Measurements from ENCODE around the gene WDR83. TPM values are rescaled to one million over a fixed set of nuclear protein-coding genes. Genes with fewer than 3 reads are reported as not detected.

Gene WDR83
- total RNA-seq, 1 experiment from 2014 or later = 19.4 TPM

DNA sequence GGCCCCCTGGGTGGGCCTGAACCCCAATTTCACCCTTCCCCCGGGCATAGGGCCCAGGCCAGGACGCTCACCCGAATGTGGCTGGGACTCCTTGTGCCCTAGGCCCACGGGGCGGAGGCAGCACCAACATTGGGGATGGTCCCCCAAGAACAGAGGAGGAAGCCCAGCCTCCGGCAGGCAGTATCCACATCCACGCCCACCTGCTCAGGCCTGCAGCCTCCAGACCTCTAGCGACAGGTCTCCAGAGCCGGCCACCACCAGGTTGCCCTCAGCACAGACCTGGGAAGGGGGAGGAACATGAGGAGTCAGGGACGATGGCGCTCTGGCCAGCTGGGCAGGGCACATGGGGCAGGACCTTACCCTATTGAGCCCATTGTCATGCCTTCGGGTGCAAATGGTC is 22.4 kb downstream of the WDR83 start:
- Histone ChIP-seq H3K27ac (ENCODE audit: low read depth, low read length, poor library complexity, severe bottlenecking) (no peak overlapping the region), H3K36me3 (ENCODE audit: insufficient read depth, low read length, poor library complexity, severe bottlenecking) (no peaks in the 10 kb centered on the region), H3K4me1 (ENCODE audit: insufficient read depth, low read length, poor library complexity, severe bottlenecking) (no peaks in the 10 kb centered on the region), H3K4me3 (ENCODE audit: low read depth, low read length, poor library complexity, severe bottlenecking) (no peak overlapping the region), H3K9me3 (ENCODE audit: low read depth, low read length, poor library complexity, severe bottlenecking) (no peaks in the 10 kb centered on the region), H3K27me3 (replicated peaks; ENCODE audit: insufficient read depth, low read depth, low read length, poor library complexity) (no peaks in the 10 kb centered on the region)
- CTCF ChIA-PET = no interaction called here
- no peak for DNase-seq (ENCODE audit: low spot score)
- TF ChIP-seq EZH2 (IDR thresholded peaks at IDR 0.05; ENCODE audit: borderline replicate concordance, low read depth, low read length, poor library complexity, severe bottlenecking) = no peak
- TF ChIP-seq, protein P1, sequence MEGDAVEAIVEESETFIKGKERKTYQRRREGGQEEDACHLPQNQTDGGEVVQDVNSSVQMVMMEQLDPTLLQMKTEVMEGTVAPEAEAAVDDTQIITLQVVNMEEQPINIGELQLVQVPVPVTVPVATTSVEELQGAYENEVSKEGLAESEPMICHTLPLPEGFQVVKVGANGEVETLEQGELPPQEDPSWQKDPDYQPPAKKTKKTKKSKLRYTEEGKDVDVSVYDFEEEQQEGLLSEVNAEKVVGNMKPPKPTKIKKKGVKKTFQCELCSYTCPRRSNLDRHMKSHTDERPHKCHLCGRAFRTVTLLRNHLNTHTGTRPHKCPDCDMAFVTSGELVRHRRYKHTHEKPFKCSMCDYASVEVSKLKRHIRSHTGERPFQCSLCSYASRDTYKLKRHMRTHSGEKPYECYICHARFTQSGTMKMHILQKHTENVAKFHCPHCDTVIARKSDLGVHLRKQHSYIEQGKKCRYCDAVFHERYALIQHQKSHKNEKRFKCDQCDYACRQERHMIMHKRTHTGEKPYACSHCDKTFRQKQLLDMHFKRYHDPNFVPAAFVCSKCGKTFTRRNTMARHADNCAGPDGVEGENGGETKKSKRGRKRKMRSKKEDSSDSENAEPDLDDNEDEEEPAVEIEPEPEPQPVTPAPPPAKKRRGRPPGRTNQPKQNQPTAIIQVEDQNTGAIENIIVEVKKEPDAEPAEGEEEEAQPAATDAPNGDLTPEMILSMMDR (conservative IDR thresholded peaks at IDR 0.05; ENCODE audit: low read depth, low read length) = no peak
- intact Hi-C loops (cut with micrococcal nuclease; ENCODE audit: unreplicated experiment) = no loop called here
- BruUV-seq (replicated peaks) = no TSS peak
- POLR2A ChIA-PET (ENCODE audit: low non-redundant PET) = no interaction called here

DNA sequence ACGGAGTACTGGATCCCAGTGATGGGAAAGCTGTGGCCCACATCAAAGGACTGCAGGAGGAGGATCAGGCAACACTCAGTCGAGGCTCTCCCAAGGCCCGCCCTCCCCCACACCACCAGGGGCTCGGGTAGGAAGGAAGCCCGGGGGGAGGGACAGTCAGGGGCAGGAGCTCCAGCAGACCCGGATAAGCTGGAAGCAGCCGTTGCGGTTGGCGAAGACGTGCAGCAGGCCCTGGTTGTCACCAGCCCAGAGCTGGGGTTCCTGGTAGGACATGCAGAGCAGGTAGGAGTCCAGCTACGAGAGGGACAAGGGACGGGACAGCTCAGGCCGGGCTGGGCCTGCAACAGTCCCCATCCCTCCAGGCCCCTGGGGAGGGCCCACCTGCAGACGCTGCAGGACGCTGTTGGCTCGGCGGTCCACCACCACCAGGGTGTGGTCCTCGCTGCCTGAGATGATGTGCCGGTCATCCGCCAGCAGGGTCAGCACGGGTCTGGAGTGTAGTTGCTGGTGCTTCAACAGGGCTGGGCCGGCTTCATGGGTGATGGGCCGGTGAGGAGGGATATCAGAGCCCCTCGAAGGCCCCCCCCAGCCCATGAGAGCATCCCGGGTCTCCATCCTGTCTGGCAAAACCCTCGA is 23.1 kb downstream of the WDR83 start:
- no peak overlapping the region for H3K4me3 ChIP-seq (ENCODE audit: low read depth, low read length, poor library complexity, severe bottlenecking)
- intact Hi-C loops (cut with micrococcal nuclease; ENCODE audit: unreplicated experiment) = no loop called here
- no peaks in the 10 kb centered on the region for H3K36me3 ChIP-seq (ENCODE audit: insufficient read depth, low read length, poor library complexity, severe bottlenecking)
- DNase-seq (ENCODE audit: low spot score) = no peak
- no peaks in the 10 kb centered on the region for H3K9me3 ChIP-seq (ENCODE audit: low read depth, low read length, poor library complexity, severe bottlenecking)
- no TSS peak for BruUV-seq (replicated peaks)
- H3K27me3 ChIP-seq (replicated peaks; ENCODE audit: insufficient read depth, low read depth, low read length, poor library complexity) = no peaks in the 10 kb centered on the region
- no peak for TF ChIP-seq EZH2 (IDR thresholded peaks at IDR 0.05; ENCODE audit: borderline replicate concordance, low read depth, low read length, poor library complexity, severe bottlenecking)
- TF ChIP-seq, protein P1 (conservative IDR thresholded peaks at IDR 0.05; ENCODE audit: low read depth, low read length) = no peak
- H3K27ac ChIP-seq (ENCODE audit: low read depth, low read length, poor library complexity, severe bottlenecking) = no peak overlapping the region
- ChIA-PET POLR2A (ENCODE audit: low non-redundant PET) (no interaction called here), CTCF (no interaction called here)
- H3K4me1 ChIP-seq (ENCODE audit: insufficient read depth, low read length, poor library complexity, severe bottlenecking) = no peaks in the 10 kb centered on the region

DNA sequence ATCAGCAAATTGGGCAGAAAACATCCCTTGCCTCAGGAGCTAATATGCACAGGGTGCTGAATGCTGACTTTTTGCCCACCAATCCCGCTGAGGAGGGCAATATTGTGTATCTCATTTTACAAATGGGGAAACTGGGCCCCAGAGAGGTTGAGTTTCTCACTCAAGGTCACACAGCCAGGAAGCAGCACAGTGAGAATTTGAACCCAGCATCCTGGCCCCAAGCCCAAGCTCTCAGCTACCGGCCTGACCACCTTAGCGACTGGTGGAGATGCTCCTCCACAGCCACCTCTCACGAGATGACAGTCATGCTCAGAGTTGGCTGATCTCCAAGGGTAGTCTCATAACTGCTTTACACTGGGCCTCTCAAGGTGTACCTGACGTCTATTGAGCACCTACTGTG is 26.4 kb downstream of the WDR83 start:
- Histone ChIP-seq H3K27ac (ENCODE audit: low read depth, low read length, poor library complexity, severe bottlenecking) (no peak overlapping the region), H3K36me3 (ENCODE audit: insufficient read depth, low read length, poor library complexity, severe bottlenecking) (no peaks in the 10 kb centered on the region), H3K9me3 (ENCODE audit: low read depth, low read length, poor library complexity, severe bottlenecking) (no peaks in the 10 kb centered on the region), H3K27me3 (replicated peaks; ENCODE audit: insufficient read depth, low read depth, low read length, poor library complexity) (no peaks in the 10 kb centered on the region), H3K4me3 (ENCODE audit: low read depth, low read length, poor library complexity, severe bottlenecking) (no peak overlapping the region), H3K4me1 (ENCODE audit: insufficient read depth, low read length, poor library complexity, severe bottlenecking) (peaks cover 11% of the 10 kb centered on the region)
- DNase-seq (ENCODE audit: low spot score) = no peak
- CTCF ChIA-PET = no interaction called here
- POLR2A ChIA-PET (ENCODE audit: low non-redundant PET) = no interaction called here
- TF ChIP-seq, protein P1 (conservative IDR thresholded peaks at IDR 0.05; ENCODE audit: low read depth, low read length) = no peak
- no peak for TF ChIP-seq EZH2 (IDR thresholded peaks at IDR 0.05; ENCODE audit: borderline replicate concordance, low read depth, low read length, poor library complexity, severe bottlenecking)
- intact Hi-C loops (cut with micrococcal nuclease; ENCODE audit: unreplicated experiment) = no loop called here
- BruUV-seq (replicated peaks) = no TSS peak

All from A673 (cell line).